ENCODE results near the gene FCRL5. TPM values are rescaled to one million over a fixed set of nuclear protein-coding genes. Genes with fewer than 3 reads are reported as not detected.

The FCRL5 gene
- total RNA-seq, 1 donor from 2014 or later: 1.2 TPM

DNA sequence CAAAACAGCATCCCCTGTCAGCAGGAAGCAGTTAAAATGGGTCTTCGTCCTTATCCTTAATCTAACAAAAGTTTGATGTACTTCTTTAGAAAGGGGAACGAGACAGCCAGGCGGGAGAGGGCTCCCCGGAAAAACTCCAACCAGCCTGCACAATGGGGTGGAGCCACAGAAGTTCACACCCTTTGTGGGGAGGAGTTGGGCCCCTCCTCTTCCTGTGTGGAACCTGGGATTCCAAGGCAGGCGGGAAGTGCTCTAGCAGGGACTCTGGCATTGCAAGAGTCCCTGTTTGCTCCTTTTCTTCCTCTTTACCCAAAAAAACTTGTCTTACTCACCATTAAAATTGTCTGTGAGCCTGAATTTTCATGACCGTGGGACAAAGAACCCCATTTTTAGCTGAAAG is 47.7 kb downstream of the FCRL5 start:
- peaks cover 7% of the 10 kb centered on the region for H3K4me1 ChIP-seq
- TF ChIP-seq CTCF (IDR thresholded peaks at IDR 0.05): no peak
- H3K36me3 ChIP-seq: no peaks in the 10 kb centered on the region
- no peaks in the 10 kb centered on the region for H3K27me3 ChIP-seq (ENCODE audit: low read depth)
- H3K4me3 ChIP-seq: no peak overlapping the region
- H3K9me3 ChIP-seq: no peaks in the 10 kb centered on the region
- ATAC-seq (no peak), DNase-seq (no peak)
- H3K27ac ChIP-seq: no peak overlapping the region
- intact Hi-C loops (cut with DNase I): no loop called here

DNA sequence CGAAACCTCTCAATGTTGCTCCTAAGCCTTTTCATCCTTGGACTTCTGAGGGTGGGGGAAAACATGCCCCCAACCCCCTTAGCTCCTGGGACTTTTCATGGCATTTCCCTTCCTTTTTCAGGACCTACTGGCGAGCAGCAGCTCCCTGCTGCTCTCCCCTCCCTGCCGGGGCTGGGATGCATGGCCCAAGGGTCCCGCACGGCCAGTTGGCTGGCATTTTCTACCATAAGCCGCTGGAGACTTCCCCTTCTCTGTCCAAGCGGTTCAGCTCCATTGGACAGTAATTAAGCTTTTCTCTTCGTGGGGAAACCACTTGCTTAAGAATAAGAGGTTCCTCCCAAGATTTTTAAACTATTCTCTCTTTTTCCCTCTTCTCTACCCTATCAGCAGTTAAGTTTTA is 52.8 kb downstream of the FCRL5 start:
- no peak overlapping the region for H3K4me3 ChIP-seq
- intact Hi-C loops (cut with DNase I): loop anchor here (10.0 kb wide), 1 partner anchor 305 kb away; no protein-coding TSS in a partner anchor

DNA sequence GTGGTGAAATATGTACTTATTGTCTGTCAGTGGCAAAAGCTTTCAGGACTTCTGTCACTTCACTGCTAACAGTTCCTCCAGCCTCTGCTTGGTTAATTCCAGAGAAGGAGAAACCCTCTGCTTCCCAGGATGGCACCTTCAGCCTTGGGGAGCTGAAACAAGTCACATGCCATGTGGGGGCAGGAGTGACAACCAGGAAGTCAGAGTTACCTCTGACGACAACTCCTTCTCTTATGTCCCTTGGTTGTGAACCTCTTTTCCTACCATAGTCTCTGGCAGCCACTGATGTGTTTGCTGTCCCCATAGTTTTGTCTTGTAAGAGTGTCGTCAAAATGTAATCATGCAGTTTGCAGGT is 53.6 kb downstream of the FCRL5 start:
- Histone ChIP-seq H3K4me3 (no peak overlapping the region), H3K36me3 (no peaks in the 10 kb centered on the region), H3K9me3 (no peaks in the 10 kb centered on the region), H3K27ac (no peak overlapping the region), H3K4me1 (no peaks in the 10 kb centered on the region), H3K27me3 (ENCODE audit: low read depth) (no peaks in the 10 kb centered on the region)
- ATAC-seq: no peak
- DNase-seq: no peak
- TF ChIP-seq CTCF (IDR thresholded peaks at IDR 0.05): no peak
- intact Hi-C loops (cut with DNase I): loop anchor here (10.0 kb wide), 1 partner anchor 304 kb away; no protein-coding TSS in a partner anchor

More for the DNA sequence above, 52.8 kb downstream of the FCRL5 start:
- no peak for TF ChIP-seq CTCF (IDR thresholded peaks at IDR 0.05)
- Histone ChIP-seq H3K27ac (no peak overlapping the region), H3K4me1 (no peaks in the 10 kb centered on the region), H3K27me3 (ENCODE audit: low read depth) (no peaks in the 10 kb centered on the region), H3K36me3 (no peaks in the 10 kb centered on the region), H3K9me3 (no peaks in the 10 kb centered on the region)
- ATAC-seq (no peak), DNase-seq (no peak)

- H3K36me3 ChIP-seq: no peaks in the 10 kb centered on the region
- TF ChIP-seq CTCF (IDR thresholded peaks at IDR 0.05): no peak
- ATAC-seq: no peak
- intact Hi-C loops (cut with DNase I): loop anchor here (10.0 kb wide), 1 partner anchor 303 kb away; no protein-coding TSS in a partner anchor
- H3K27me3 ChIP-seq (ENCODE audit: low read depth): peaks cover 3% of the 10 kb centered on the region
- no peak overlapping the region for H3K4me3 ChIP-seq
- DNase-seq: no peak
- no peaks in the 10 kb centered on the region for H3K9me3 ChIP-seq
- no peaks in the 10 kb centered on the region for H3K4me1 ChIP-seq
- H3K27ac ChIP-seq: no peak overlapping the region
These were observed 54.2 kb downstream of the FCRL5 start for GRCh38 chr1:157497987-157498735.

DNA sequence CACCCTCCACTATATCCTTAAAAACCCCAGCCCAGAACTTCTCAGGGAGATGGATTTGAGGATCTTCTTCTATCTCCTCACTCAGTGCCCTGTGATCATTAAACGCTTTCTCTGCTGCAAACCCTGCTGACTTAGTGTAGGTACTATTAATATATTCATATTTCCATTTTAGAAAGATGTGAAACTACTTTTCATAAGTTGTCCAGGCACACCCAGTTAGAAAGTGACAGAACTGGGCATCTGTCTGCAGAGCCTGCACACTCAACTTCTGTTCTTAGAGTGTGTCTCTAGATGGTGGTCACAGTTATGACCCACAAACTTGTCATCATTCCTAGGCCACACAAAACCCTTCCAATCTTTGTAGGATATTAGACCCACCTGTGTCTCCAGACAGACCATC is 55.0 kb downstream of the FCRL5 start:
- TF ChIP-seq CTCF (IDR thresholded peaks at IDR 0.05): no peak
- Histone ChIP-seq H3K4me1 (no peaks in the 10 kb centered on the region), H3K9me3 (no peaks in the 10 kb centered on the region), H3K36me3 (no peaks in the 10 kb centered on the region), H3K4me3 (no peak overlapping the region), H3K27ac (no peak overlapping the region), H3K27me3 (ENCODE audit: low read depth) (peaks cover 8% of the 10 kb centered on the region)
- ATAC-seq (no peak), DNase-seq (no peak)
- intact Hi-C loops (cut with DNase I): loop anchor here (10.0 kb wide), 1 partner anchor 302 kb away; no protein-coding TSS in a partner anchor

Data from lower lobe of right lung (tissue), 2 donors.